Loucy (cell line): ENCODE results near the gene FSTL4.

Source experiments
- CTCF ChIP-seq: fragments of 200-600 bp; sonication (generic); conservative IDR thresholded peaks from 2 replicates; pipeline ENCODE4 v1.5.1; 2014; ENCODE audit warnings: mild to moderate bottlenecking, antibody characterized with exemption, low read length
- EZH2phosphoT487 ChIP-seq: fragments of 200-600 bp; IDR thresholded peaks from 2 replicates; pipeline ENCODE4 v1.6.1; 2018; ENCODE audit warnings: antibody characterized with exemption, mild to moderate bottlenecking, moderate library complexity, borderline replicate concordance

GRCh38 chr5:133582971-133583370 is 29.4 kb downstream of the FSTL4 start:
- TF ChIP-seq CTCF (no peak), EZH2phosphoT487 (no peak)
